K562 (cell line): ENCODE results near the gene KCNAB2. TPM values are rescaled to one million over a fixed set of nuclear protein-coding genes. Genes with fewer than 3 reads are reported as not detected.

ENCODE experiments used
- ARID4B ChIP-seq: sonication (generic); formaldehyde crosslinking; IDR thresholded peaks from 2 replicates; pipeline ENCODE4 v1.8.0; 2022; ENCODE audit warnings: mild to moderate bottlenecking, missing genetic modification reagents
- CHAMP1 ChIP-seq: fragments of 450-650 bp; IDR thresholded peaks from 2 replicates; pipeline ENCODE4 v1.6.1; 2016; ENCODE audit warnings: mild to moderate bottlenecking
- PHB ChIP-seq: fragments of 250-450 bp; sonication (Bioruptor Pico); IDR thresholded peaks from 2 replicates; pipeline ENCODE4 v1.5.0; 2021
- TFAP4 ChIP-seq: sonication (generic); formaldehyde crosslinking; IDR thresholded peaks from 2 replicates; pipeline ENCODE4 v1.8.0; 2022; ENCODE audit warnings: missing genetic modification reagents, mild to moderate bottlenecking, moderate library complexity, borderline replicate concordance
- ZNF75A ChIP-seq: fragments of 450-650 bp; formaldehyde crosslinking; IDR thresholded peaks from 2 replicates; pipeline ENCODE4 v1.4.0; 2020; ENCODE audit warnings: mild to moderate bottlenecking
- polyA plus RNA-seq, 8 experiments: library from polyadenylated mRNA; depleted of rRNA in 4 of 8; stranded (reverse) in 5 of 8; unstranded in 3 of 8; fragments of >200 nt; fragmentation: Nextera tagmentation in 2 of 8; fragmentation: Illumina TruSeq in 1 of 8; extraction: Ambion mirVana in 2 of 8; extraction: Trizol in 1 of 8; gene quantifications; 2 replicates each; pipeline versions ENCODE4 v1.2.1 to v1.2.3, GENCODE V29; 2011 to 2014; ENCODE audit warnings: inconsistent platforms in 1 of 8, missing spikeins in 1 of 8
- total RNA-seq, 7 experiments: library from RNA; depleted of rRNA in 6 of 7; stranded (reverse); fragments of >200 nt in 6 of 7; fragmentation: Illumina TruSeq in 2 of 7; extraction: Trizol in 2 of 7; gene quantifications; 2 replicates each; pipeline versions ENCODE4 v1.2.1 to v1.2.3, GENCODE V29; 2011 to 2021; ENCODE audit warnings: low replicate concordance in 1 of 7

Gene KCNAB2
- total and polyA plus RNA-seq, 9 of the 15 experiments (the other 6 are each of a cell fraction or from before 2014, with no cell fraction given), result 1.8 to 15.8 (median 7.1) TPM

- TF ChIP-seq ARID4B, result no peak
- TF ChIP-seq PHB (CRISPR knock-in tag), result no peak
- no peak for TF ChIP-seq TFAP4
- no peak for TF ChIP-seq ZNF75A (CRISPR knock-in tag)
- no peak for TF ChIP-seq CHAMP1
These were observed 94.7 kb downstream of the KCNAB2 start (continued) for GRCh38 chr1:6140413-6140812.
